B cell (primary cell): Measurements from ENCODE around the gene AMZ2. TPM values are rescaled to one million over a fixed set of nuclear protein-coding genes. Genes with fewer than 3 reads are reported as not detected.

Experiments
- ATAC-seq: fragments of 200-7000 bp; cut with Tn5 transposase; one replicate; pipeline ENCODE4 v1.10.0; 2021; ENCODE audit warnings: low read depth, mild to moderate bottlenecking, moderate number of reproducible peaks, moderate library complexity
- CTCF ChIA-PET: fragments of 350-600 bp; sonication (Branson Sonifier 250); formaldehyde crosslinking; loops from one replicate; lab custom pipeline; 2021; ENCODE audit warnings: antibody characterized with exemption, inconsistent platforms; lab: Charles Lee
- POLR2A ChIA-PET: fragments of 350-600 bp; sonication (Branson Sonifier 250); formaldehyde crosslinking; loops from one replicate; lab custom pipeline; 2021; ENCODE audit warnings: antibody characterized with exemption; lab: Charles Lee
- DNase-seq: peaks from one replicate; pipeline ENCODE4 v3.0.0; 2013
- H2AFZ ChIP-seq: 2 replicates; pipeline ENCODE4 v1.6.1; 2012; ENCODE audit warnings: mild to moderate bottlenecking, low read depth, low read length; ENCODE audit not compliant: insufficient read depth, poor library complexity, severe bottlenecking
- H3K27ac ChIP-seq, 2 donors: 1 replicate in 1 of 2; 2 replicates in 1 of 2; pipeline ENCODE4 v1.5.1; 2012 to 2013; ENCODE audit warnings: low read length in 2 of 2, mild to moderate bottlenecking in 2 of 2, moderate library complexity in 1 of 2
- H3K27me3 ChIP-seq, 4 experiments: fragments of 200-600 bp in 1 of 4; sonication (generic) in 1 of 4; replicated peaks in 1 of 4; 1 replicate in 2 of 4; 2 replicates in 2 of 4; pipeline versions ENCODE4 v1.6.1 to v1.7.0; 2013 to 2016; ENCODE audit warnings: low read length in 3 of 4, mild to moderate bottlenecking in 2 of 4, mixed read lengths in 1 of 4, moderate library complexity in 1 of 4; ENCODE audit not compliant: insufficient read depth in 4 of 4, control insufficient read depth in 3 of 4; ENCODE audit errors: control extremely low read depth in 1 of 4
- H3K36me3 ChIP-seq, 2 experiments: replicated peaks in 1 of 2; 1 replicate in 1 of 2; 2 replicates in 1 of 2; pipeline versions ENCODE4 v1.6.1 to v1.7.1; 2013; ENCODE audit warnings: low read length in 1 of 2; ENCODE audit not compliant: insufficient read depth in 2 of 2, control insufficient read depth in 1 of 2; ENCODE audit errors: control extremely low read depth in 1 of 2, extremely low read depth in 1 of 2
- H3K4me1 ChIP-seq, 2 donors: fragments of 200-600 bp in 1 of 2; sonication (generic) in 1 of 2; 1 replicate in 1 of 2; 2 replicates in 1 of 2; pipeline versions ENCODE4 v1.5.1 to v1.6.1; 2013 to 2017; ENCODE audit warnings: low read length in 2 of 2; ENCODE audit not compliant: control insufficient read depth in 2 of 2, insufficient read depth in 2 of 2
- H3K4me2 ChIP-seq: replicated peaks from 2 replicates; pipeline ENCODE3; 2012; ENCODE audit warnings: mild to moderate bottlenecking, low read depth, low read length; ENCODE audit not compliant: poor library complexity, severe bottlenecking
- H3K4me3 ChIP-seq, 5 experiments: fragments of 200-600 bp in 1 of 5; sonication (generic) in 1 of 5; 1 replicate in 3 of 5; 2 replicates in 2 of 5; pipeline versions ENCODE4 v1.5.1 to v1.7.0; 2011 to 2016; ENCODE audit warnings: low read length in 4 of 5, mild to moderate bottlenecking in 4 of 5, low read depth in 2 of 5, control low read depth in 1 of 5, moderate library complexity in 1 of 5; ENCODE audit not compliant: insufficient read depth in 1 of 5; ENCODE audit errors: control extremely low read depth in 1 of 5, extremely low read depth in 1 of 5
- H3K79me2 ChIP-seq: fragments of 200-600 bp; sonication (generic); one replicate; pipeline ENCODE4 v1.6.0; 2016; ENCODE audit warnings: low read length; ENCODE audit not compliant: control insufficient read depth, insufficient read depth
- H3K9ac ChIP-seq: fragments of 200-600 bp; sonication (generic); 2 replicates; pipeline ENCODE4 v1.6.1; 2017; ENCODE audit warnings: mild to moderate bottlenecking, low read length, moderate library complexity
- H3K9me3 ChIP-seq, 3 donors: one replicate each; pipeline versions ENCODE4 v1.6.1 to v1.7.1; 2013; ENCODE audit warnings: low read length in 2 of 3; ENCODE audit not compliant: control insufficient read depth in 2 of 3, insufficient read depth in 1 of 3; ENCODE audit errors: control extremely low read depth in 1 of 3
- H4K20me1 ChIP-seq: 2 replicates; pipeline ENCODE4 v1.6.0; 2012; ENCODE audit warnings: mild to moderate bottlenecking, low read length; ENCODE audit not compliant: insufficient read depth, control insufficient read depth, poor library complexity, severe bottlenecking
- H3K27ac Mint-ChIP-seq: one replicate; pipeline ENCODE4 v1.8.0; 2021; ENCODE audit warnings: mixed read lengths
- H3K27me3 Mint-ChIP-seq: one replicate; pipeline ENCODE4 v1.8.0; 2021; ENCODE audit warnings: mixed read lengths
- H3K4me1 Mint-ChIP-seq: one replicate; pipeline ENCODE4 v1.8.0; 2021; ENCODE audit warnings: mixed read lengths
- H3K4me3 Mint-ChIP-seq: one replicate; pipeline ENCODE4 v1.8.0; 2021; ENCODE audit warnings: mixed read lengths
- H3K9me3 Mint-ChIP-seq: one replicate; pipeline ENCODE4 v1.8.0; 2022; ENCODE audit warnings: mixed read lengths; ENCODE audit not compliant: insufficient read depth
- EZH2 ChIP-seq: IDR thresholded peaks from 2 replicates; pipeline ENCODE4 v1.6.1; 2012; ENCODE audit warnings: borderline replicate concordance, low read depth, mild to moderate bottlenecking, moderate library complexity, low read length; ENCODE audit not compliant: insufficient read depth, poor library complexity, severe bottlenecking
- WGBS: methylation state at CpG from one replicate; pipeline ENCODE4 v1.1.5; 2013; ENCODE audit warnings: missing lambda C conversion rate; ENCODE audit not compliant: insufficient coverage; 5-methylcytosine and 5-hydroxymethylcytosine counted together
- intact Hi-C: fragments of 100-400 bp; cut with micrococcal nuclease; formaldehyde crosslinking; loops from one replicate; pipeline ENCODE4 v1.10.0; 2022
- polyA plus RNA-seq: library from polyadenylated mRNA; depleted of rRNA; stranded (reverse); fragments of >200 nt; gene quantifications from 2 replicates; pipeline ENCODE4 v1.2.3, GENCODE V29; 2012
- total RNA-seq, 2 donors: library from RNA; stranded (reverse); fragments of 120-200 nt in 1 of 2; gene quantifications; 1 replicate in 1 of 2; 2 replicates in 1 of 2; pipeline versions ENCODE4 v1.2.3 to v1.2.4, GENCODE V29; 2013 to 2022
- TF ChIP-seq, protein P1 (sequence below): fragments of 200-600 bp; IDR thresholded peaks from one replicate; pipeline ENCODE4 v1.8.0; 2022; ENCODE audit warnings: antibody characterized with exemption, mild to moderate bottlenecking

Gene AMZ2
- total and polyA plus RNA-seq, 2 donors (not counting 1 experiment from before 2014, with no cell fraction given), result 64.1 to 70.7 TPM

DNA sequence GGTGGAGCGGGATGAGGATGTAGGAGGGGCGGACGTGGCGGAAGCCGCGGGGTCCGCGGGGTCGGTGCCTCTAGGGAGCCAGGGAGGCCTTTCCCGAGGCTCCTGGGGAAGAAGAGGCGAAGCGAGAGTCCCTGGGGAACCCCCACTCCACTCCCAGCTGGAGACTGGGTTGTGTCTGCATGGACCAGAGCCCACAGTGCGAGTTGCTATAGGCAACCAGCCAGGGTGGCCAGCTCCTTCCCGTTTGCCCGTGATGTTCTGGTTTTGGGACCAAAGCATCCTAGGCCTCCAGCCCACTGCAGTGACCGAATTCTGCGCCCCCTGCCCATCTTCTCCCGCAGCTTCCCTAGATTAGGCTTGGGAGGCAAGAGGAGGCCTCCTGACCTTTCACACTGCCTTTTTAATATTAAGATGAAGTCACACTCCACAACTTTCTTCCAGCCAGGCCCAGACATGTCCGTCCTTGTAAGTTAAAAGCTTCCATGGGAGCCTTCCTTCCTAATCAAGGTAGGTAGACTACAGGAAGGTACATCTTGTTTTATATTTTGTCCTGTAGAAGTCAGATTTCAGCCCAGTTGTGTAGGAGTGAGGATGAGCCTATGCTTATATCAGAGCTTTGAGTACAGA lies 469 bp downstream of the AMZ2 start:
- Histone ChIP-seq H3K27me3 (no peaks in the 10 kb centered on the region), H3K4me1 (peaks cover 35 to 38% of the 10 kb centered on the region in 2 donors), H3K79me2 (peaks cover 39% of the 10 kb centered on the region), H3K9ac (peak overlapping the region; percentile 96), H3K27ac (peak overlapping the region; percentile 96 to 98), H3K4me3 (peak overlapping the region; percentile 24 to 81 (median 76)), H3K4me2 (peak overlapping the region; percentile 90), H3K9me3 (no peaks in the 10 kb centered on the region), H4K20me1 (no peaks in the 10 kb centered on the region), H2AFZ (peak overlapping the region; percentile 71), H3K36me3 (peaks cover 0 to 15% of the 10 kb centered on the region in 2 experiments)
- Mint-ChIP-seq H3K27ac (peak overlapping the region; percentile 99), H3K9me3 (no peaks in the 10 kb centered on the region), H3K4me1 (peaks cover 60% of the 10 kb centered on the region), H3K27me3 (no peaks in the 10 kb centered on the region), H3K4me3 (peak overlapping the region; percentile 96)
- 2% methylated on average over 16 of the region's 19 CpGs for WGBS
- ATAC-seq (no peak), DNase-seq (no peak)
- intact Hi-C loops, result loop anchor here (1.0 to 5.0 kb wide), 3 partner anchors 44 to 211 kb away; partner anchors contain the start of genes ARSG, KPNA2, SLC16A6 and WIPI1
- TF ChIP-seq, protein P1, sequence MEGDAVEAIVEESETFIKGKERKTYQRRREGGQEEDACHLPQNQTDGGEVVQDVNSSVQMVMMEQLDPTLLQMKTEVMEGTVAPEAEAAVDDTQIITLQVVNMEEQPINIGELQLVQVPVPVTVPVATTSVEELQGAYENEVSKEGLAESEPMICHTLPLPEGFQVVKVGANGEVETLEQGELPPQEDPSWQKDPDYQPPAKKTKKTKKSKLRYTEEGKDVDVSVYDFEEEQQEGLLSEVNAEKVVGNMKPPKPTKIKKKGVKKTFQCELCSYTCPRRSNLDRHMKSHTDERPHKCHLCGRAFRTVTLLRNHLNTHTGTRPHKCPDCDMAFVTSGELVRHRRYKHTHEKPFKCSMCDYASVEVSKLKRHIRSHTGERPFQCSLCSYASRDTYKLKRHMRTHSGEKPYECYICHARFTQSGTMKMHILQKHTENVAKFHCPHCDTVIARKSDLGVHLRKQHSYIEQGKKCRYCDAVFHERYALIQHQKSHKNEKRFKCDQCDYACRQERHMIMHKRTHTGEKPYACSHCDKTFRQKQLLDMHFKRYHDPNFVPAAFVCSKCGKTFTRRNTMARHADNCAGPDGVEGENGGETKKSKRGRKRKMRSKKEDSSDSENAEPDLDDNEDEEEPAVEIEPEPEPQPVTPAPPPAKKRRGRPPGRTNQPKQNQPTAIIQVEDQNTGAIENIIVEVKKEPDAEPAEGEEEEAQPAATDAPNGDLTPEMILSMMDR, result no peak
- no peak for TF ChIP-seq EZH2
- ChIA-PET CTCF (interaction anchor here (0.9 to 3.7 kb wide), 18 partner anchors 9 to 209 kb away, joined by 3 to 32 read pairs (median 6); partner anchors contain the start of gene WIPI1), POLR2A (interaction anchor here (0.5 to 3.5 kb wide), 13 partner anchors 11 to 214 kb away, joined by 3 to 62 read pairs (median 11); partner anchors contain the start of genes ARSG, SLC16A6 and WIPI1)

DNA sequence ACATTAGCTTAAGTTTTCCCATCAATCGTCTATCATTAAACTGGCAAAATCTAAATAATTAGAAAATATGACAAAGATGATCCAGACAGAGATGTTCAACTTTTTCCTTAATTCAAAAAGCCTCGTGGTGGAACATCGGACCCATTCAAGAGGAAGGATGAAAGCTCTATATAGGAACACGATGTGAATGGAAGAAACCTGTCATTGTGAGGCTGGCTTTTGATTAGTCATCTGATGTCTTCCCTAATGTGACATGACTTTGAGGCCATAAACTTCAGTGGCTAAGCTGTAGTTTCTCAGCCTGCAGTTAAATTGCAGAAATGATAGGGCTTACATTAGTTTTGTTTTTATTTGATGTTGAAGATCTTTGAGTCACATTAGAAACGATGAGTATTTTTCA lies 1.0 kb downstream of the AMZ2 start:
- H3K9me3 ChIP-seq, result no peaks in the 10 kb centered on the region
- Mint-ChIP-seq H3K9me3 (no peaks in the 10 kb centered on the region), H3K4me1 (peaks cover 62% of the 10 kb centered on the region), H3K4me3 (peak overlapping the region; percentile 96), H3K27ac (peak overlapping the region; percentile 99), H3K27me3 (no peaks in the 10 kb centered on the region)
- no peak overlapping the region for H2AFZ ChIP-seq
- TF ChIP-seq, protein P1, result no peak
- no peak for TF ChIP-seq EZH2
- H3K4me2 ChIP-seq, result peak overlapping the region; percentile 90
- intact Hi-C loops, result loop anchor here (1.0 to 5.0 kb wide), 3 partner anchors 43 to 212 kb away; partner anchors contain the start of genes ARSG, KPNA2, SLC16A6 and WIPI1
- peak overlapping the region; percentile 96 for H3K9ac ChIP-seq
- CTCF ChIA-PET, result interaction anchor here (0.7 to 3.7 kb wide), 15 partner anchors 8 to 187 kb away, joined by 3 to 32 read pairs (median 5); no protein-coding TSS in a partner anchor
- peaks cover 41 to 43% of the 10 kb centered on the region in 2 donors for H3K4me1 ChIP-seq
- no peaks in the 10 kb centered on the region for H4K20me1 ChIP-seq
- POLR2A ChIA-PET, result interaction anchor here (0.5 to 3.5 kb wide), 7 partner anchors 10 to 189 kb away, joined by 4 to 62 read pairs (median 18); partner anchors contain the start of genes ARSG and SLC16A6
- WGBS, result 33% methylated on average over 2 of the region's 5 CpGs
- H3K27me3 ChIP-seq, result no peaks in the 10 kb centered on the region
- ATAC-seq (no peak), DNase-seq (no peak)
- H3K79me2 ChIP-seq, result peaks cover 40% of the 10 kb centered on the region
- peak overlapping the region in 3 of 5 experiments; percentile 76 to 81 (median 79) for H3K4me3 ChIP-seq
- peak overlapping the region; percentile 96 to 98 for H3K27ac ChIP-seq
- peaks cover 0 to 15% of the 10 kb centered on the region in 2 experiments for H3K36me3 ChIP-seq
